ENCODE data around the gene NEDD8. TPM values are rescaled to one million over a fixed set of nuclear protein-coding genes. Genes with fewer than 3 reads are reported as not detected.

NEDD8 gene
- total and polyA plus RNA-seq, 2 experiments from 2014 or later, result 130 to 418 TPM

DNA sequence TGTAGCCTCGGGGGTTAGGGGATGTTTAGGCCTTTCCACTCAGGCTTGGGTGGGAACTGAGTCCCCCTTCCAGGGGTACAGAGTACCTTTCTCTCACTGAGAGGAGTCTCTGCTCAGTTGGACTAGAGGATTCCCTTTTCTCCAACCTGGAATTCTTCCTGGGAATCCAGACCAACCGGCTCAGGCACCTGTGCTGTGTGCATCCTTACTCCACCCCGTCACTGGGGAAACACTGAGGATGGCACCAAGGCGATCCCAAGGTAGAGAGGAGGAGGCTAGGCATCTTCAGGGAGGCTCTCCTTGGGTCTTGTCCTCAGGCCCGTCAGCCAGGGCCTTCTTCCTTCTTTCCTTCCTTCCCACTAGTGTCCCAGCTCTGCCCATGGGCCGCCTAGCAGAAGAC is 31.7 kb upstream of the NEDD8 start:
- Histone ChIP-seq H3F3A (replicated peaks; ENCODE audit: low read depth) (no peaks in the 10 kb centered on the region), H3K4me1 (ENCODE audit: insufficient read depth) (no peaks in the 10 kb centered on the region), H3K27ac (ENCODE audit: low read depth) (no peak overlapping the region), H3K36me3 (ENCODE audit: insufficient read depth) (no peaks in the 10 kb centered on the region), H3K4me2 (no peak overlapping the region), H4K20me1 (replicated peaks; ENCODE audit: insufficient read depth) (no peaks in the 10 kb centered on the region), H3K9me2 (ENCODE audit: insufficient read depth) (no peaks in the 10 kb centered on the region), H3K4me3 (no peak overlapping the region), H2AFZ (no peak overlapping the region), H3K27me3 (ENCODE audit: insufficient read depth) (no peaks in the 10 kb centered on the region), H3K79me2 (replicated peaks; ENCODE audit: insufficient read depth) (no peaks in the 10 kb centered on the region)
- H3K36me3 Mint-ChIP-seq (ENCODE audit: low read depth), result peaks cover 6% of the 10 kb centered on the region; the same call in 2 of the 3 replicates
- peaks cover 6% of the 10 kb centered on the region for H3K4me1 Mint-ChIP-seq
- TF ChIP-seq POLR2AphosphoS5 (IDR thresholded peaks at IDR 0.05; ENCODE audit: low read depth), result no peak
- TF ChIP-seq EZH2 (IDR thresholded peaks at IDR 0.05; ENCODE audit: low read depth, unreplicated experiment), result no peak
- TF ChIP-seq, protein P1, sequence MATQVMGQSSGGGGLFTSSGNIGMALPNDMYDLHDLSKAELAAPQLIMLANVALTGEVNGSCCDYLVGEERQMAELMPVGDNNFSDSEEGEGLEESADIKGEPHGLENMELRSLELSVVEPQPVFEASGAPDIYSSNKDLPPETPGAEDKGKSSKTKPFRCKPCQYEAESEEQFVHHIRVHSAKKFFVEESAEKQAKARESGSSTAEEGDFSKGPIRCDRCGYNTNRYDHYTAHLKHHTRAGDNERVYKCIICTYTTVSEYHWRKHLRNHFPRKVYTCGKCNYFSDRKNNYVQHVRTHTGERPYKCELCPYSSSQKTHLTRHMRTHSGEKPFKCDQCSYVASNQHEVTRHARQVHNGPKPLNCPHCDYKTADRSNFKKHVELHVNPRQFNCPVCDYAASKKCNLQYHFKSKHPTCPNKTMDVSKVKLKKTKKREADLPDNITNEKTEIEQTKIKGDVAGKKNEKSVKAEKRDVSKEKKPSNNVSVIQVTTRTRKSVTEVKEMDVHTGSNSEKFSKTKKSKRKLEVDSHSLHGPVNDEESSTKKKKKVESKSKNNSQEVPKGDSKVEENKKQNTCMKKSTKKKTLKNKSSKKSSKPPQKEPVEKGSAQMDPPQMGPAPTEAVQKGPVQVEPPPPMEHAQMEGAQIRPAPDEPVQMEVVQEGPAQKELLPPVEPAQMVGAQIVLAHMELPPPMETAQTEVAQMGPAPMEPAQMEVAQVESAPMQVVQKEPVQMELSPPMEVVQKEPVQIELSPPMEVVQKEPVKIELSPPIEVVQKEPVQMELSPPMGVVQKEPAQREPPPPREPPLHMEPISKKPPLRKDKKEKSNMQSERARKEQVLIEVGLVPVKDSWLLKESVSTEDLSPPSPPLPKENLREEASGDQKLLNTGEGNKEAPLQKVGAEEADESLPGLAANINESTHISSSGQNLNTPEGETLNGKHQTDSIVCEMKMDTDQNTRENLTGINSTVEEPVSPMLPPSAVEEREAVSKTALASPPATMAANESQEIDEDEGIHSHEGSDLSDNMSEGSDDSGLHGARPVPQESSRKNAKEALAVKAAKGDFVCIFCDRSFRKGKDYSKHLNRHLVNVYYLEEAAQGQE (IDR thresholded peaks at IDR 0.05; ENCODE audit: unreplicated experiment), result no peak
- TF ChIP-seq STAT1 (IDR thresholded peaks at IDR 0.05; ENCODE audit: unreplicated experiment), result no peak
- TF ChIP-seq, protein P2, sequence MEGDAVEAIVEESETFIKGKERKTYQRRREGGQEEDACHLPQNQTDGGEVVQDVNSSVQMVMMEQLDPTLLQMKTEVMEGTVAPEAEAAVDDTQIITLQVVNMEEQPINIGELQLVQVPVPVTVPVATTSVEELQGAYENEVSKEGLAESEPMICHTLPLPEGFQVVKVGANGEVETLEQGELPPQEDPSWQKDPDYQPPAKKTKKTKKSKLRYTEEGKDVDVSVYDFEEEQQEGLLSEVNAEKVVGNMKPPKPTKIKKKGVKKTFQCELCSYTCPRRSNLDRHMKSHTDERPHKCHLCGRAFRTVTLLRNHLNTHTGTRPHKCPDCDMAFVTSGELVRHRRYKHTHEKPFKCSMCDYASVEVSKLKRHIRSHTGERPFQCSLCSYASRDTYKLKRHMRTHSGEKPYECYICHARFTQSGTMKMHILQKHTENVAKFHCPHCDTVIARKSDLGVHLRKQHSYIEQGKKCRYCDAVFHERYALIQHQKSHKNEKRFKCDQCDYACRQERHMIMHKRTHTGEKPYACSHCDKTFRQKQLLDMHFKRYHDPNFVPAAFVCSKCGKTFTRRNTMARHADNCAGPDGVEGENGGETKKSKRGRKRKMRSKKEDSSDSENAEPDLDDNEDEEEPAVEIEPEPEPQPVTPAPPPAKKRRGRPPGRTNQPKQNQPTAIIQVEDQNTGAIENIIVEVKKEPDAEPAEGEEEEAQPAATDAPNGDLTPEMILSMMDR (conservative IDR thresholded peaks at IDR 0.05; ENCODE audit: low read depth in 2 of 2), result no peak
- DNase-seq (ENCODE audit: low spot score) (no peak), ATAC-seq (no peak)
- no peak overlapping the region for H3K4me3 Mint-ChIP-seq
- H3K9me3 Mint-ChIP-seq, result no peaks in the 10 kb centered on the region
- H3K27ac Mint-ChIP-seq, result no peak overlapping the region
- H3K27me3 Mint-ChIP-seq (ENCODE audit: insufficient read depth, low read depth, poor library complexity), result peaks cover 11% of the 10 kb centered on the region

DNA sequence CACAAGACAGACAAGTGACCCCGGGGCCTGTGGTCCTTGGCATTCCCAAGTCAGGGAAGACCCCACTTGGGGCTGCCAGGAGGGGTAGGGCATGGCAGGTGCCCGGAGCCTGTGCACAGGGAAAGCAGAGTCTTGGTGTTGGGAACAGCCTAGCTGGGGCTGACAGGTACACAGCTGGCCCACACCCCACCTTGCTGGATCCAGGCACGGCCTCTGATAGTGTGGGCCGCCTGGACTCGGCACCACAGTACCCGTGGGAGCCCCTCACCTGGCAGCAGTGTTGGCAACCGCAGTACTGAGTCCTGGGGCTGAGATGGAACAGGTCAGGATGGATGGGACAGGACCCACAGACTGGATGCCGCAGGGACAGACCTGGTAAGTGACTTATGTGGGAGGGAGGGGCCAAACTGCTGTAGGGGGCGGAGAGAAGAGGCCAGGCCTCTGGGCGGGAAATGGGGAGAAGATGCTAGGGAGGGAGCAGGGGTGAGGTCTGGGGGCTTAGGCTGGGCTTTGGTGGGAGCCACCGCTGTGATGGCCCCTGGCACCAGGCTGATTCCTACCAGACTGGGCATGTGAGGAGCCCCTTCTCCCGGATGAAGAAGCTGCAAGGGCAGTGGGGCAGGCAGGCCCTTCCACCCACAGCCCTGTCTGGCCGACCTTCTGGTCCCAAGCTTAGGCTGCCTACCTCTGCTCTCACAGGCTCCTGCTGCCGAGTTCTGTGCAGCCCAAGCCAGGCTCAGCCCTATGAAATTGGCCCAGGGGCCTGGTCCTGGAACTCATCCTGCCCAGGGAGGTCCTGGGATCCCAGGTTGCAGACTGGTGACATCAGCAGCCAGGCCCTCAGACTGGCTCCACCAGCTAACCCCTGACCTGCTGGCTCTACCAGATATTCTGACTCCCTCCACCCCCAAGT is 30.9 kb upstream of the NEDD8 start, which contains the start of gene TGM1:
TGM1 (minus strand) TSS at position 357 of the 913 bp plus-strand sequence. CDS start 825 bp downstream, outside the sequence.
- H3K4me1 Mint-ChIP-seq, result peaks cover 7% of the 10 kb centered on the region
- no peaks in the 10 kb centered on the region for H3K79me2 ChIP-seq (replicated peaks; ENCODE audit: insufficient read depth)
- peaks cover 6% of the 10 kb centered on the region; the same call in 2 of the 3 replicates for H3K36me3 Mint-ChIP-seq (ENCODE audit: low read depth)
- no peaks in the 10 kb centered on the region for H3K36me3 ChIP-seq (ENCODE audit: insufficient read depth)
- H3F3A ChIP-seq (replicated peaks; ENCODE audit: low read depth), result no peaks in the 10 kb centered on the region
- H3K4me1 ChIP-seq (ENCODE audit: insufficient read depth), result no peaks in the 10 kb centered on the region
- ATAC-seq (peak; percentile 72), DNase-seq (ENCODE audit: low spot score) (peak; percentile 56)
- H4K20me1 ChIP-seq (replicated peaks; ENCODE audit: insufficient read depth), result no peaks in the 10 kb centered on the region
- H3K27me3 ChIP-seq (ENCODE audit: insufficient read depth), result no peaks in the 10 kb centered on the region
- no peak within 1 kb of the TSS for H3K4me2 ChIP-seq
- H3K27ac ChIP-seq (ENCODE audit: low read depth), result no peak within 1 kb of the TSS
- no peak within 1 kb of the TSS for H2AFZ ChIP-seq
- H3K4me3 ChIP-seq, result no peak within 1 kb of the TSS
- H3K4me3 Mint-ChIP-seq, result no peak within 1 kb of the TSS
- H3K27me3 Mint-ChIP-seq (ENCODE audit: insufficient read depth, low read depth, poor library complexity), result peaks cover 13% of the 10 kb centered on the region
- no peak within 1 kb of the TSS for H3K27ac Mint-ChIP-seq
- no peaks in the 10 kb centered on the region for H3K9me2 ChIP-seq (ENCODE audit: insufficient read depth)
- no peaks in the 10 kb centered on the region for H3K9me3 Mint-ChIP-seq
- TF ChIP-seq ZNF331 (CRISPR knock-in tag; IDR thresholded peaks at IDR 0.05; ENCODE audit: low read depth), result no peak
- TF ChIP-seq, protein P3, sequence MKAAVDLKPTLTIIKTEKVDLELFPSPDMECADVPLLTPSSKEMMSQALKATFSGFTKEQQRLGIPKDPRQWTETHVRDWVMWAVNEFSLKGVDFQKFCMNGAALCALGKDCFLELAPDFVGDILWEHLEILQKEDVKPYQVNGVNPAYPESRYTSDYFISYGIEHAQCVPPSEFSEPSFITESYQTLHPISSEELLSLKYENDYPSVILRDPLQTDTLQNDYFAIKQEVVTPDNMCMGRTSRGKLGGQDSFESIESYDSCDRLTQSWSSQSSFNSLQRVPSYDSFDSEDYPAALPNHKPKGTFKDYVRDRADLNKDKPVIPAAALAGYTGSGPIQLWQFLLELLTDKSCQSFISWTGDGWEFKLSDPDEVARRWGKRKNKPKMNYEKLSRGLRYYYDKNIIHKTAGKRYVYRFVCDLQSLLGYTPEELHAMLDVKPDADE (IDR thresholded peaks at IDR 0.05), result no peak
- no peak for TF ChIP-seq JUNB (IDR thresholded peaks at IDR 0.05; ENCODE audit: unreplicated experiment)

Data from GM23338 (cell line).